ENCODE measurements around the gene GRAP.
"Not testable (repeated sequence)": the region's sequence is repeated elsewhere in the genome, so short reads cannot be mapped to it uniquely, and the experiment has no call there.

GRAP gene

GRCh38 chr17:19046782-19047375 is at the start of gene GRAP:
TSS of gene GRAP (minus strand) at chr17:19046957. CDS start at chr17:19046926, 31 bp downstream.
- in situ Hi-C loops (cut with MboI; ENCODE audit: low pct_unique_long_range_greater_than_20kb, low sequenced_read_pairs); DNase-seq: not testable (repeated sequence)

GRCh38 chr17:19093684-19094438 is 47.1 kb upstream of the GRAP start:
- DNase-seq; in situ Hi-C loops (cut with MboI; ENCODE audit: low pct_unique_long_range_greater_than_20kb, low sequenced_read_pairs): not testable (repeated sequence)

- in situ Hi-C loops (cut with MboI; ENCODE audit: low pct_unique_long_range_greater_than_20kb, low sequenced_read_pairs); DNase-seq: not testable (repeated sequence)
Observed at GRCh38 chr17:19092737-19093683, 46.3 kb upstream of the GRAP start.

- in situ Hi-C loops (cut with MboI; ENCODE audit: low pct_unique_long_range_greater_than_20kb, low sequenced_read_pairs); DNase-seq: not testable (repeated sequence)
Observed at GRCh38 chr17:19090058-19090772, 43.5 kb upstream of the GRAP start.

GRCh38 chr17:19088804-19089685 is 42.3 kb upstream of the GRAP start:
- in situ Hi-C loops (cut with MboI; ENCODE audit: low pct_unique_long_range_greater_than_20kb, low sequenced_read_pairs); DNase-seq: not testable (repeated sequence)

- DNase-seq; in situ Hi-C loops (cut with MboI; ENCODE audit: low pct_unique_long_range_greater_than_20kb, low sequenced_read_pairs): not testable (repeated sequence)
Observed at GRCh38 chr17:19077386-19077785, 30.6 kb upstream of the GRAP start.

- DNase-seq; in situ Hi-C loops (cut with MboI; ENCODE audit: low pct_unique_long_range_greater_than_20kb, low sequenced_read_pairs): not testable (repeated sequence)
Observed at GRCh38 chr17:19076398-19077192, 29.8 kb upstream of the GRAP start.

- not testable (repeated sequence) for DNase-seq
Observed at GRCh38 chr17:19070318-19071168, 23.8 kb upstream of the GRAP start.

GRCh38 chr17:19064378-19064777 is 17.6 kb upstream of the GRAP start:
- DNase-seq; in situ Hi-C loops (cut with MboI; ENCODE audit: low pct_unique_long_range_greater_than_20kb, low sequenced_read_pairs): not testable (repeated sequence)

More at GRCh38 chr17:19070318-19071168, 23.8 kb upstream of the GRAP start:
- in situ Hi-C loops (cut with MboI; ENCODE audit: low pct_unique_long_range_greater_than_20kb, low sequenced_read_pairs) = not testable (repeated sequence)

- DNase-seq; in situ Hi-C loops (cut with MboI; ENCODE audit: low pct_unique_long_range_greater_than_20kb, low sequenced_read_pairs): not testable (repeated sequence)
Observed at GRCh38 chr17:19063326-19063956, 16.7 kb upstream of the GRAP start.

GRCh38 chr17:19062718-19063325 is 16.1 kb upstream of the GRAP start:
- in situ Hi-C loops (cut with MboI; ENCODE audit: low pct_unique_long_range_greater_than_20kb, low sequenced_read_pairs); DNase-seq: not testable (repeated sequence)

- DNase-seq; in situ Hi-C loops (cut with MboI; ENCODE audit: low pct_unique_long_range_greater_than_20kb, low sequenced_read_pairs): not testable (repeated sequence)
Observed at GRCh38 chr17:19062009-19062717, 15.4 kb upstream of the GRAP start.

GRCh38 chr17:19055447-19055846 is 8.7 kb upstream of the GRAP start:
- in situ Hi-C loops (cut with MboI; ENCODE audit: low pct_unique_long_range_greater_than_20kb, low sequenced_read_pairs) = not testable (repeated sequence)

GRCh38 chr17:19048826-19049225 is 2.1 kb upstream of the GRAP start:
- in situ Hi-C loops (cut with MboI; ENCODE audit: low pct_unique_long_range_greater_than_20kb, low sequenced_read_pairs); DNase-seq: not testable (repeated sequence)

More at GRCh38 chr17:19055447-19055846, 8.7 kb upstream of the GRAP start:
- not testable (repeated sequence) for DNase-seq

GRCh38 chr17:19047510-19047909 is 753 bp upstream of the GRAP start:
- in situ Hi-C loops (cut with MboI; ENCODE audit: low pct_unique_long_range_greater_than_20kb, low sequenced_read_pairs); DNase-seq: not testable (repeated sequence)
